Skeletal muscle cell (primary cell): ENCODE data around the gene ACVR2A.

Experiments
- DNase-seq: peaks from one replicate; pipeline ENCODE4 v3.0.0-alpha.2; 2010; ENCODE audit warnings: low read depth
- H3K4me3 ChIP-seq: 2 replicates; pipeline ENCODE4 v1.5.1; 2011; ENCODE audit warnings: low read depth, mild to moderate bottlenecking, control low read depth, low read length, moderate library complexity

The ACVR2A gene

GRCh38 chr2:147851244-147851930 lies 6.6 kb downstream of the ACVR2A start:
- no peak for DNase-seq
- no peak overlapping the region for H3K4me3 ChIP-seq

DNA sequence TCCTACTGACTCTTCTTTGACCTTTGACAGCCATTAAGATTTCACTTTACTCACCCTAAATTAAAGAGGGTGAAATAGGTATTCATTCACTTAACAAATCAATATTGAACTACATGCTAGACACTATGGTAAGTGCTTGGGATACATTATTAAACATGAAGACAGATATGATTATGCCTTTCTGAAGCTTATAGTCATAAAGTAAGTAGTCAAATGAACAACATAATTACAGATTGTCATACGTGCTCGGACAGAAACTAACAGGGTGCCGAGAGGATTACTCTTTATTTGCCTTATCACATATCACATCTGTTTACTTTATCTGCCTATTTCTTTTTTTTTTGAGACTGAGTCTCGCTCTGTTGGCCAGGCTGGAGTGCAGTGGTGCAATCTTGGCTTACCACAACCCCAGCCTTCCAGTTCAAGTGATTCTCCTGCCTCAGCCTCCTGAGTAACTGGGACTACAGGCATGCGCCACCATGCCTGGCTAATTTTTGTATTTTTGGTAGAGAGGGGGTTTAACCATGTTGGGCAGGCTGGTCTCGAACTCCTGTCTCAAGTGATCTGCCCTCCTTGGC lies 9.8 kb downstream of the ACVR2A start:
- H3K4me3 ChIP-seq, result no peak overlapping the region
- no peak for DNase-seq

DNA sequence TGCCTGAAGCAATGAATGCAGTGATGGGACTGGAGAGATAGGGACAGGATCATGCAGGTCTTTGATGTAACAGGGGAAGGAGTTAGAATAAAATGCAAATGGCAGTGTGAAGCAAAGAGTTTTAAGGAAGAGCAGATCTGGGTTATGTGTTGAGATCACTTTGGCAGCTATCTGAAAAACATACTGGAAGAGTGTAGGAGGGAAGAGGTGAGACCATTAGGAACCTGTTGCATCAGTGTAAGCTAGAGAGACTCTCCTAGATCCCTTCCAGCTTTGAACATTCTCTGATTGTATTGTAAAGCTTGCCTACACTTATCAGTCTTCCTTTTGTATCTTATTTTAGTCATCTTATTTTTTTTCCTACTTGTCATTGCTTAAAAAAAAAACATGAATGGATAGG lies 10.5 kb downstream of the ACVR2A start:
- no peak for DNase-seq
- H3K4me3 ChIP-seq, result no peak overlapping the region

DNA sequence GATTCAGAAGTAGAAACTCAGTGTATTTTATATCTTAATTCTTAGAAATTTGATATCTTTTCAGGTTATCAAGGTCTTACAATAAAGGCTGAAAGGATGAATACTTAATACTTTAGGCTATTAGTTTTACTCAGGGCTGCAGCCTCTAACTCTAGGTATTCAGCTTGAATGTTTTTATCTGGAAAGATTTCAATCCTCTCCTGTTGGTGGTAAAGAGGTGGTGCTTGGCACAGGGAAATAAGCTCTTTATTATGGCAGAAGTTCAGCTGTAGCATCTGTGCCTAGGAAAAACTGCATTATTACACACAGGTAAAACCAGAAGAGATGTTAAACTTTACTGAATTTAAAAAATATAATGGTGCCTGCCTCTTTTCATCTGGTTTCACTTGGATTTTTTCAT lies 11.1 kb downstream of the ACVR2A start:
- no peak overlapping the region for H3K4me3 ChIP-seq
- DNase-seq, result no peak

GRCh38 chr2:147860009-147860408 lies 15.2 kb downstream of the ACVR2A start:
- no peak overlapping the region for H3K4me3 ChIP-seq
- DNase-seq, result no peak

DNA sequence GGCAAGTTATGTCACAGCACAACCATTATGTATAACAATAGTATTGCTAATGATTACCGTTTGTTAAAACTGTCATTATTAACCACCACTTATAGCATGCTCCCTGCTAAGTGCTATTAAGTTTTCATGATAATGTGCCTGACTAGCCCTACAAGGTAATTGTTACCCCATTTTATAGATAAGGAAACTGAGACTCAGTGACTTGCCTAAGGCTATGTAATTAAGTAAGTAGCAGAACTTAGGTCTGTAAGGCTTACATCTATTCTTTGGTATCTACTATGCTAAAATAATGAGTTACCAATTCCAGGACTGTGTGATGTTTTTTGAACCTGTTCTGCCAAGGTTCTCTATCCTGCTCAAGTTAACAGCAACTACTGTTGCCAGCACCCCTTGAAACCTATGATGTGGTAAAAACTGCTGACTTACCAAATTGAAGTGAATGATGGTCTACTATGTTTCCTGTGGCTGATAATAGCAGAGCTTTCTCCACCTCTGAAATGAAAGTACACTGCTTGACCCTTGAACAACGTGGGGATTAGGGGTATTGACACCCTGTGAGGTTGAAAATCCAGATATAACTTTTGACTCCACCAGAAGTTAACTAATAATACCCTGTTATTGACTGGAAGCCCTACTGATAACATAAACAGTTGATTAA lies 18.2 kb downstream of the ACVR2A start:
- no peak for DNase-seq
- H3K4me3 ChIP-seq, result no peak overlapping the region

- DNase-seq, result no peak
Measured at GRCh38 chr2:147863835-147864234, 19.0 kb downstream of the ACVR2A start.

DNA sequence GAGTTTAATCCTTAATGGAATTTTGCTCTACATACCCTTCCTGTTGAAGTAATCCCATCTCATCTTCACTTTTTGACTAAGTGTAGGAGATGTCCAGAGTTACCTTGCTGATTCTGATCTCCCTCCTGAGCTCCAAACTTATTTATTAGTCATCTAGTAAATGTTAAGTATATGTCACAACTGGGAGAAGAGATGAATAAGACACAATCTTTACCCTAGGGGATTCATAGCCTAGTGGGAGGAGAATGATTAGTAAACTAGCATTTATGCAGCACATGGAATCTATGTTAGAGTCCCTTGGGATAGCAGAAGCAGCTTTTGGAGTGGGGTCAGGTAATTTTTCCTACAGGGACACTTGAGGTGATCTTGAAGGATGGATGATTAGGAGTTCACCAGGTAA lies 20.7 kb downstream of the ACVR2A start:
- no peak for DNase-seq
- no peak overlapping the region for H3K4me3 ChIP-seq

More at GRCh38 chr2:147863835-147864234, 19.0 kb downstream of the ACVR2A start:
- H3K4me3 ChIP-seq, result no peak overlapping the region

DNA sequence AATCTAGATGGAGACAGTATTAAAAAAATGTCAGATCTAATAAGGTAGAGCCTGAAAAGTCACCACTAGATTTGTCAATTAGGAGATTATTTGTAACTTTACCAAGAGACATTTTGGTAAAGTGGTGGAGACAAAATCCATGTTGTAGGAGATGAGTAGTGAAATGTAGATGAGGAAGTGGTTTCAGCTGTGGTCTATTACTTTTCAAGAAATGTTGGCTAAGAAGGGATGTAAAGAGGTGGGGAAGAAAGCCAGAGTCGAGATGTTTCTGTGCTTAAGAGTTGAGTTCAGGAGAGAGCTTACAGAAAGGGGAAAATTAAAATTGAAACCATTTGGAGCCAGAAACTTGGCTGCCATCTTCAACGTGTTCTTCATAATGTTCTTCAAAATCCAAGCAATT lies 22.2 kb downstream of the ACVR2A start:
- DNase-seq, result no peak
- H3K4me3 ChIP-seq, result no peak overlapping the region

DNA sequence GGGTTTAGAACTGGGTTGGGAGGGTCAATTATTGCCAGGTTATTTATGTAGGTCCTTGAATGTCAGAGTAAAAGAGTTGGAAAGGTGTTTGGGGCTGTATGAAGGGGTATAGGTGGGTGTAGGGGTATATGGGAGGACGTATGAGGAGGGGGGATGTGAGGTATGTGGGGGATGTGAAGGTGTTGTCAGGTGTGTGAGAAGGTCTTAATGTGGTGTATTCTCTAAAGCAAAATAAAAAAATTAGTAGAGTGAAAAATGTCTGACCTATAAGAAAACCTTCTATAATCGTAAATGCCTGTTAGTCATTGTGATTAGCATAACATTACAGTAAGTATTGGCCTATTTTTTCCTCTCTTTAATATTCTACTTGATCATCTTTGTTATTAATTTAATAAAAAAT lies 25.1 kb downstream of the ACVR2A start:
- no peak overlapping the region for H3K4me3 ChIP-seq
- DNase-seq, result no peak

DNA sequence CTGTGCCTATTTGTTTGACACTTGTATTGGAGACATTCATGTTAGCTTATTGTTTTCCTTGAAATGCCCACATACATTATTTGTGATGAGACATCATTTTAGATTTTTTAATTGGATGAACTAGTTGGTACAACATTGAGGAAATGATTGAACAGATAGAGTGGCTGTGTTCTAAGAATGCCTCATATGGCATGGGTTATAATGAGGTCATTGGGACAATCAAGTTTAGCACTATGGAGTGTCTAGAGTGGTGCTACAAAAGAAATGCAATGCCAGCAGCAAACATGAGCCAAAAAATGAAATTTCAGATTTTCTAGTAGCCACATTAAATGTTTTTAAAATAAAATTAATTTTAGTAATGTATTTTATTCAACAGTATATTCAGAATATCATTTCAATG lies 28.1 kb downstream of the ACVR2A start:
- H3K4me3 ChIP-seq, result no peak overlapping the region
- DNase-seq, result no peak

GRCh38 chr2:147873859-147874483 lies 29.1 kb downstream of the ACVR2A start:
- DNase-seq, result no peak
- H3K4me3 ChIP-seq, result no peak overlapping the region

- no peak for DNase-seq
- no peak overlapping the region for H3K4me3 ChIP-seq
Measured at GRCh38 chr2:147879846-147880245, 35.0 kb downstream of the ACVR2A start.

DNA sequence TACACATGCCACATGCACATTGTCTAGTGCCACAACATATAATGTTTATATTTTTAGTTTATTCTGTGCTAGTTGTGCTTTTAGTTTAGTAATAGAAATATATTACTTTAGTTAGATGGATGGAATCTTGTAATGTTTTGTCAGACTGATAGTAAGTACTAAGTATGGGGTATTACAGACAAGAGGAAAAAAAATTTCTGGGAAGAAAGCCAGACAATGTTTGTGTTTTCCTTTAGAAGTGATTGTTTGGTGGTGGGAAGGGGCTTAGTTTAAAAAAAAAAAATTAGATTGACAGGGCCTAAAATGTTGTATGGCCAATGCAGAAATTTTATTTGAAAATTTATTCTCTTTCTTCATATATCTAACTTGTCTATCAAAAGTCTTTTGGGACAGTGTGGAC lies 37.8 kb downstream of the ACVR2A start:
- no peak for DNase-seq
- H3K4me3 ChIP-seq, result no peak overlapping the region

- no peak for DNase-seq
- no peak overlapping the region for H3K4me3 ChIP-seq
Measured at GRCh38 chr2:147884830-147885229, 40.0 kb downstream of the ACVR2A start.

DNA sequence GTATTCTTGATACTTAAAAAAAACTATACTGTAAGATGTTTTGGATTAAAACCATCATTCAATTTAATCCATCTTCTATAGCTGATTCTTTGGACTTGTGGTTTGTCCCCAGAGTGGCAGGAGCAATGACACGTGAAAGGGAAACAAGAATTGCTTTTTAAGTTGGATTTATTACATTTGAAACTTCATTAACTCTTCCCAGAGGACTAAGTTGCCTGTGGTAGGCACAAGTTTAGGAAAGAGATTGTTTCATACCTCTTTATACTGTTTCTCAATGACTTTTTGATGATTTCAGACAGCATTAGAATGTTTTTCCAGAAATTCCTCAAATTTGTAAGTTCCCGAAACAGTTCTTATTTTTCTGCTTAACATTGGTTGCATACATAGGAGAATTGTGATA lies 41.3 kb downstream of the ACVR2A start:
- no peak for DNase-seq
- H3K4me3 ChIP-seq, result no peak overlapping the region

- H3K4me3 ChIP-seq, result no peak overlapping the region
- no peak for DNase-seq
Measured at GRCh38 chr2:147888680-147889079, 43.9 kb downstream of the ACVR2A start.

- DNase-seq, result no peak
- H3K4me3 ChIP-seq, result no peak overlapping the region
Measured at GRCh38 chr2:147904051-147904450, 59.2 kb downstream of the ACVR2A start.

DNA sequence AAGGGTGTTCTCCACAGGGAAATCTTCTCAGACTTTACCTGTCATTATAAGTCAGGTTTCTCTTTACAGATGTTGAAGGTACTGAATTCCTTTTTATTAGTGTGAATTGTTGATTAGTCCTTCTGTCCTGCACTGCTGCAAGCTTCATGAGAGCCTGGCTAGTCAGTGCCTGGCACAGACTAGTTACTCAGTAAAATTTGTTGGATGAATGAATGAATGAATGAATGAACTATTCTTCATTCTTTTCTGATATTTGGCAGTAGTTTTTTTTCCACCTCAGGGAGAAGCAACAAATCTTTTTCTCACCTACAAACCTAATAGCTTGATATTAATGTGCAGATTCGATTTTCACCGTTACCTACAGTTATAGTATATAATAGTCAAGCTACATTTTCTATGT lies 64.3 kb downstream of the ACVR2A start:
- DNase-seq, result no peak
- no peak overlapping the region for H3K4me3 ChIP-seq

DNA sequence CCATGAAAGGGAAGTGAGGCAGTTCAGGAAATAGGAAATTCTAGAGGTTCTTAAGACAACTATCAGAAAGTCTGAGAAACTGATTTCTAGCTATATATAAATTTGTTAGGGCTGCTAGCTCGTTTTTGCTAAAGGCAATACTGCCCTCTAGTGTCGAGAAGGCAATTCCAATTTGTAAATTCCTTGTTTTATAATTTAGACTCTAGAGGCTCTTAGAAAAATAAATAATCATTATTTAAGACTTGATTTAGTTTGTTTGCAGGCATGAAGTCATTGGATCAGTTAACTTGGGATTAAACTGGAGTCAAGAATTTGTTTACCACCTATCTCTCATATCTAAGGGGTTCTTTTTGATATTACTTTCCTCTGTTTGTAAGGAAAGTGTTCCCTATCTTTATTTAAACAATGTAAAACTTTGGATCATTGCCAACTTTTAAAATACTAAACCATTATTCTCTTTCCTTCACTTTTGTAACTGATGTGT lies 66.2 kb downstream of the ACVR2A start:
- no peak overlapping the region for H3K4me3 ChIP-seq
- DNase-seq, result peak; percentile 20
